ENCODE measurements around the gene MYO18B.
"Not testable (repeated sequence)": the region's sequence is repeated elsewhere in the genome, so short reads cannot be mapped to it uniquely, and the experiment has no call there.

The MYO18B gene

DNA sequence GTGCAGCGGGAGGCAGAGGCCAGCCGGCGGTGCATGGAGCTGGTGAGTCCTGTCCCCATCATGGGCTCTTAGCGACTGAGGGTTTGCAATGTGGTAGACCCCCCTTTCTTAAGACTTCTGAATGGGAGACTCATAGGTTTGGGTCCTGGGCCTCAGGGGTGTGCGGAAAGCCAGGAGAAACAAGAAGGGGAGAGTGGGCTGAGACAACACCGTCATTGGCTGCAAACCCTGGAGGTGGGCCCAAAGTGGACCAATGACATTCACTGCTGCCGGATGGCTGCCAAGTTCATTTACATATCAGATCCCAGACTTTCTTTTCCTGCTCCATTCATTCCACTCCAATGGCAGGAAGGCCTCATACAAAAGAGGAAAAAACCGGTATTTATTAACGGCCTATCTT is 213.3 kb downstream of the MYO18B start:
- no peak for DNase-seq

DNA sequence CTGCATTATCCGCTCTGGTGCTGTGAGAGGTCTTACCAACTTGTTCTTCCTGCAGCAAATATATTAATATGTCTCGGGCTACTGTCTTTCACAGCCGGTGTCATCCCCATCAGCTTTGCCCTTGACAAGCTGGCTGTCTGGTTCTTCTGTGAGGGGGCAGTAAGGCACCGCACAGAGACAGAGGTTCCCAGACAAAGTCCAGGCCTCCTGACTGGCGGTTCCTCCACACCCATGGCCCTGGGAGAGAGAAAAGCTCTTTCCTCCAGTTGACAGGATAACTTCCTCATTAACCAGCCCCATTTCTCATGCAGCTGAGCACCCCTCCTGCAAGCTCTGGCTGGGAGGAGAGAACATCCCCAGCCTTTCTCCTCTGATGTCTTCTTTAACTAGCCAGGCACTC is 214.8 kb downstream of the MYO18B start:
- no peak for DNase-seq

DNA sequence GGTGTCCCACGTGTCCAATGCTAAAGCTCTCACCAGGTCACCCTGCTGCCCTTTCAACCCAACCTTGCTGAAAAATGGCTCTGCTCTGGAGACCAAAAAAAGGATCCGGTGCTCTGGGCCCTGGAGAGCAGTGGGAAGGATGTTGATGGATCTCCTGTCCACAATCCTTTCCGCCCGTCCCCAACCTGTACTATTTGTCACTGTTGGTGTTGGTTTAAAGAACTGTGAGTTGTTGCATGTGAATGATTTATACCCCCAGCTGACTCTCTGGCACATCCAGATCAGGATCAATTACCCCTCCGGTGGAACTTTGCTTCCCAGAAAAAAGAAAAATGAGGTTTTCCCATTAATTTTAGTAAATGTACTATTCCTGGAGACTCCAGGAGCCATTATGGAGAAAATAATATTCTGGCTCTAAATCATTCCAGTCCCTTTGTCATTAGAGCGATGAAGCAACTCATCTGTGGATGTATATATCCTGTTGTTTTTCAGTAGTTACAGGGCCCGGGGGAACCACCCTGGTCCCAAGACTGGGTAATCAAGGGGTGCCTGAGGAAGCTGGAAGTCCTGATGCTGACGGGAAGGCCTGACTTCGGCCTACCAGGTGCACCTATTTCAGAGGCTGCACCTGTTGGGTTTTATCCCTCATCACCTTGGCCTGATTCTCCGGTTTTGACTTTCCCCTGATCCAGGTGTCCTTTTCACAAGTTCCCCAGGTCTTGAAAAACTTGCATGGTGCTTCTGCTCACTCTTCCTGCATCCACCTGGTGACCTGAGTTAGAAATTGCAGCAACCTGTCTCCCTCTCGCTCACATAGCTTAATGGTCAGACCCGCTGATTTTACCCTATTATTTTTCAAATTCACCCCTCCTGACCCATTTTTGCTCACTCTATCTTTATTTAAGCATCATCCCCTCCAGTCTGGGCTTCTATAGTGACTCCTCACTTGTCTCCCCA is 218.1 kb downstream of the MYO18B start:
- no peak for DNase-seq

DNA sequence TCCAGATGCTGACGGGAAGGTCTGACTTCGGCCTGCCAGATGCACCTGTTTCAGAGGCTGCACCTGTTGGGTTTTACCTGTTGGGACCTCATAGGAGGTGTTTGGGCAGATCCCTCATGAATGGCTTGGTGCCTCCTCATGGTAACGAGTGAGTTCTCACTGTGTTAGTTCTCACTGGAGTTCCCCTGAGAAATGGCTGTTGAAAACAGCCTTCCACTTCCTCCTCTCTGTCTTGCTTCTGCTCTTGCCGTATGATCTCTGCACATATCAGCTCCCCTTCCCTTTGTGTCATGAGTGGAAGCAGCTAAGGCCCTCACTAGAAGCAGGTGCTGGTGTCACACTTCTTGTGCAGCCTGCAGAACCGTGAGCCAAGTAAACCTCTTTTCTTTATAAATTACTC is 219.7 kb downstream of the MYO18B start:
- DNase-seq: no peak

DNA sequence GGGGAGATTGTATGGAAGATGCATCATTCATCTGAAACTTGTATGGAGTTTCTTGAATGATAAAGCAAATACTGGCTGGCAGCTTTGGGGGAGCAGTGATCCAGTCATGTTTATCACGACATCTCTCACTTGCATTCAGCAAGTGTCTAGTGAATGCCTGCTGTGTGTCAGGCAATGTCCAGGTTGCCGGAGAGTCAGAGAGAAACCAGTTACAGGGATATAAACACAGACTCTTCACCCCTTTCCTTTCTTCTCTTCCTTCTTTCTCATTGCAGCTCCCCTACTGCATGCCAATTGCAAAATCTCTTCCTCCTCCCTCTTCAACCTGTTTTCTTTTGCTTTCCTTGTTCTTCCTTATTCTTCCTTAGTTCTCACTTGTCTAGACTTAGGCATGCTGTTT is 220.7 kb downstream of the MYO18B start:
- DNase-seq: no peak

- no peak for DNase-seq
Measured at GRCh38 chr22:25964961-25965730, 223.2 kb downstream of the MYO18B start.

DNA sequence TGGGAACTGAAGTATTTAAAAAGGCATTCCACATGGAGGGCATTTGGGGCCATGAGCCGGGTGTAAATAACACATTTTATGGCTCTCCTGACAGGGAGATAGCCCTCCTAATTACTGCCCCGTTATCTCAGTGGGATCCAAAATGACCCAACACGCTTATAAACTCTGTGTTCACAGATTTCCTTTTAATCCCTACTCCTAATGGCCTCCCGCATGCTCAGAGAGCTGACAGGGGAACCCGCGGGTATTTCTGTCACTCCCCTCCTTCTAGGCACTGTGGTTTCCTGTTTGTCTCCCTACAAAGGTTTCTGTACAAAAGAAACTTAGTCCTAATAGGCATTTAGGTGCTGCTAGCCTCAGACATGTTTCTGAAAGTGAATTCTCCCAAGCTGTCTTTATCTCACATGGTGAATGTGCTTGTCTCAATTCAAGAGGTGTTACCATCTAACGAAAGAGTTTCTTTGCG is 224.5 kb downstream of the MYO18B start:
- DNase-seq: peak; percentile 3

- DNase-seq: no peak
Measured at GRCh38 chr22:25969286-25969685, 227.3 kb downstream of the MYO18B start.

DNA sequence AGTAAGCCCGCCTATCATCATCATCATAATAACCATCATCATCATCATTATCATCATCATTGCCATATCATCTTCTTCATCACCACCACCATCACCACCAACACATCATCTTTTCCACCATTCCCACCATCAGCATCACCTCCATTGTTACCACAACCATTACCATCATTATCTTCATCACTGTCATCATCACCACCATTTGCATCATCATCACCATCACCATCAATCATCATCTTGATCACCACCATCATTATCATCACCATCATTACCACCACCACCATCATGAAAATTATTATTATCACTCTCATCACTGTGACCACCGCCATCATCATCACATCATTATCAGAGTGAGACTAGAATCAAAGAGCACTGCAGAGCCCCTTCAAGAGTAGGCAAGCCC is 227.9 kb downstream of the MYO18B start:
- no peak for DNase-seq

DNA sequence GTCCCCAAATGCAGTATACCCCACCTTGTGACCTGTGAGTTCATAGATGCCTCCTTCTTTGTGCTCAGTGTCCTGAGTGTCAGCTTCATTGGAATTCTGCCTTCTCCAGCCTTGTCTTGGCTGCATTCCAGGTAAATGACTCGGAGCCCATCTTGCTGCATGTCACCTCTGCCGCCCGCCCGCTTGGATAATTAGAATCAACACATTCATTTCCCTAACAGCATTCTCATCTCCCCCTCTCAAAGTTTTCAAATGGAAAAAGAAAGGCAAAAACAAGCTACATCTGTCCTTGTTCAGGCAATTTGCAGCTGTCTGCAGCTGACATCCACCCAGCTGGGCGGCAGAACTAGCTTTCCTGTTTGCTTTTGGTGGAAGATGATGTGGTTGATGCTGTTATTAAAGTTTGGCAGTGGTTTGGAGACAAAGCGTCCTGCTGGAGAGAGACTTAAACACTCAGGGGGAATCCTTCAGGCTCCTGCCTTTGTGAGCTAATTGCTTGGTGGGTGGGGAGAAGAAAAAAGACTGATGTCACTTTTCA is 228.5 kb downstream of the MYO18B start:
- no peak for DNase-seq

- DNase-seq: no peak
Measured at GRCh38 chr22:25970999-25971811, 229.2 kb downstream of the MYO18B start.

GRCh38 chr22:25972397-25972796 is 230.4 kb downstream of the MYO18B start:
- no peak for DNase-seq

- DNase-seq: no peak
Measured at GRCh38 chr22:25976356-25976755, 234.4 kb downstream of the MYO18B start.

DNA sequence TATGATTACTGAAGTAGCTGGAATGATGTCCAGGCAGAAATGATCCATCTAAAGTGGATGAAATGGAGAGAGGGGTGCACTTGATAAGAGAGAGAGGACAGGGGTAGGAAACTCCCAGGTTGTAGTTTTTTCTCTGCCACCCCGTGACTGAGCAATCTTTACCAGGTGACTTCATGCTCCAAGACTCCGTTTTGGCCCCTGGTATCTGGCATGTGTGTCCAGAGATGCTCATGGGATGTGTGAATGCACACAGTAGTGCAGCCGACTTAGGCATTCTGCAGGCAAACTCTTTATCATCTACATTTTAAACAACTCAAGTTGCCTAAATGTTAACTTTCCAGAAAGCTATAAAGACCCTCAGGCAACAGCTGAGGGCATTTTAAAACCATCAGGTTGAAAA is 238.0 kb downstream of the MYO18B start:
- no peak for DNase-seq

DNA sequence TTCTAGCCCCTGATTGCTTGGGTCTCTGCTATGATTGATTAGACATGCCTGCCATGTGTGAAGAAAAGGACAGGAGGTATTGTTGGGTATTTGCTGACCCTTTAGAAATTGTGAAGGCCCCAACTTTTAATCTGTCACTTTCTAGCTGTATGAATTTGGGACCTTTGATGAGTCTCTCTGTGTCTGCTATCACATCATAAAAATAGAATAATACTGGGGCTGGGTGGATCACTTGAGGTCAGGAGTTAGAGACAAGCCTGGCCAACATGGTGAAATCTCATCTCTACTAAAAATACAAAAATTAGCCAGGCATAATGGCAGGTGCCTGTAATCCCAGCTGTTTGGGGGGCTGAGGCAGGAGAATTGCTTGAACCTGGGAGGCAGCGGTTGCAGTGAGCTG is 242.9 kb downstream of the MYO18B start:
- not testable (repeated sequence) for DNase-seq

DNA sequence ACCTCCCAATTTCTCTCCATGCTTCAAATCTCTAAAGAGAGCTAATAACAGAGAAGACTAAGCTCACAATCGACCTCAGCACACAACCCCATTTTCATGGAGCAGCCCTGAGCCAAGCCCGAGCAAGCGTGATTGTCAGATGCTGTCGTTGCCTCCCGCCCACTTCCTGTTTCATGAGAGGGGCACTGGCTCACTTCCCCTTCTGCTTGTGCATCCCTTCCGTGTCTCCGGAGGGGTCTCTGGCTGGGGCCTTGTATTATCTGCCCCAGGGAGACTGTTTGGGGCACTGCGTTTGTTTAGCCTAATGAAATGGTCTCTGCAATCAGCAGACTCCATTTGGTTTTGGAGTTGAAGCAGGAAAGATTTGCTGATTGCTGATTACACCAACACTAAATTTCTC is 246.0 kb downstream of the MYO18B start:
- no peak for DNase-seq

- DNase-seq: no peak
Measured at GRCh38 chr22:25990940-25991339, 249.0 kb downstream of the MYO18B start.

DNA sequence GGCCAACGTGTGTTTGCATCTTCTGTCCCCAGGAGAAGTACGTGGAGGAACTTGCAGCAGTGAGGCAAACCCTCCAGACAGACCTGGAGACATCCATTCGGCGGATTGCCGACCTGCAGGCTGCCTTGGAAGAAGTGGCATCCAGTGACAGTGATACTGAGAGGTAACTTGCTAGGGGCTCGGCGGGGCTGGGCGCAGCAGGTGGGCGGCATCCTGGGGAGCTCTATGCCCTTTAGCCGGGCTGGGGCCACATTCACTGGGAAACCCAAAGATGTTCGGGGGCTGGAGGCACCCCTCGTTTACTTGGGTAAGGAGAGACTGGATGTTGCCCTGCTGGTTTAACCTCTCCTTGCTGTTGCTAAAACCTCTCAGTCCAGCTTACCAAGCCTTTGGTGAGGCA is 250.3 kb downstream of the MYO18B start:
- no peak for DNase-seq

GRCh38 chr22:25996669-25997068 is 254.7 kb downstream of the MYO18B start:
- DNase-seq: no peak

GRCh38 chr22:25997886-25998775 is 256.1 kb downstream of the MYO18B start:
- DNase-seq: no peak

DNA sequence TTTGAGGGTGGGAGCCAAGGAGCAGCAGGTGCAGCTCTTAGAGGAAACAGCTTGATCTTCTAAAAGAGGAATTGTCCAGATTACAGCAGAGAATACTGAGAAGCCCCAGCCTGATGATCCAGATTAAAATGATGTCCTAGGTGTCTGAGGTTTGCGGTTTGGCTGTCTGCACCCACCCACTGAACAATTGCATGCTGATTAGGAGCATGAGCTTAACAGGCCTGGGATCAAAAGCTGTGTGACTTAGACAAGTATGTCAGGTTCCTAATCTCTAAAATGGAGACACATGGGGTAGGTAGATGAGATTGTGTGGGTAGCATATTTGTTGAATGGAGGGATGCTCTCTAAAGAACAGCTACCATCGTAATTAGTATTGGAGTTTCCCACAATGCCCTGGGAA is 260.5 kb downstream of the MYO18B start:
- DNase-seq: no peak

DNA sequence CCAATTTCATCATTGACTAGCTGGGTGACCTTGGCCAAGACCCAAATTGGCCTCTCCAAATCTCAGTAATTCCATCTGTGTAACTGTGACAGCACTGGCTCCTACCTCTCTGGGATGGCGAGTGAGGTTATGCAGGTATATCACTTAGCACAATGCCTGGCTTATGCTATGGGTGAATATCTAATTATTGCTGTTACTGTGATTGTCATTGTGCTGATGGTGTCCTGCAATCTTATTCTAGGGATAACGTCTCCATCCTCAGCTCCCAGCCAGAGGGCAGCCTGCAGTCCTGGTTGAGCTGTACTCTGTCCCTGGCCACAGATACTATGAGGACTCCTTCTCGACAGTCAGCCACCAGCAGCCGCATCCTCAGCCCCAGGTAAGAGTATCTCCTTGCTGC is 262.5 kb downstream of the MYO18B start:
- no peak for DNase-seq

All from CD4-positive, alpha-beta T cell treated with Interleukin-6 for 4 hours (primary cell).